MM.1S (cell line): ENCODE data around the gene FOXN3.

ENCODE experiments used
- EZH2 ChIP-seq: fragments of 300-600 bp; sonication (generic); optimal IDR thresholded peaks from 2 replicates; pipeline ENCODE3; 2017; ENCODE audit warnings: low read depth, mild to moderate bottlenecking, antibody characterized with exemption, low read length, mixed read lengths
- EZH2phosphoT487 ChIP-seq: fragments of 300-600 bp; sonication (generic); IDR thresholded peaks from 2 replicates; pipeline ENCODE4 v1.6.1; 2018; ENCODE audit warnings: antibody characterized with exemption, low read length
- TF ChIP-seq, protein P1 (sequence below): fragments of 300-600 bp; sonication (generic); IDR thresholded peaks from 2 replicates; pipeline ENCODE4 v1.5.1; 2016; ENCODE audit warnings: antibody characterized with exemption, low read length, mixed read lengths

- TF ChIP-seq, protein P1, sequence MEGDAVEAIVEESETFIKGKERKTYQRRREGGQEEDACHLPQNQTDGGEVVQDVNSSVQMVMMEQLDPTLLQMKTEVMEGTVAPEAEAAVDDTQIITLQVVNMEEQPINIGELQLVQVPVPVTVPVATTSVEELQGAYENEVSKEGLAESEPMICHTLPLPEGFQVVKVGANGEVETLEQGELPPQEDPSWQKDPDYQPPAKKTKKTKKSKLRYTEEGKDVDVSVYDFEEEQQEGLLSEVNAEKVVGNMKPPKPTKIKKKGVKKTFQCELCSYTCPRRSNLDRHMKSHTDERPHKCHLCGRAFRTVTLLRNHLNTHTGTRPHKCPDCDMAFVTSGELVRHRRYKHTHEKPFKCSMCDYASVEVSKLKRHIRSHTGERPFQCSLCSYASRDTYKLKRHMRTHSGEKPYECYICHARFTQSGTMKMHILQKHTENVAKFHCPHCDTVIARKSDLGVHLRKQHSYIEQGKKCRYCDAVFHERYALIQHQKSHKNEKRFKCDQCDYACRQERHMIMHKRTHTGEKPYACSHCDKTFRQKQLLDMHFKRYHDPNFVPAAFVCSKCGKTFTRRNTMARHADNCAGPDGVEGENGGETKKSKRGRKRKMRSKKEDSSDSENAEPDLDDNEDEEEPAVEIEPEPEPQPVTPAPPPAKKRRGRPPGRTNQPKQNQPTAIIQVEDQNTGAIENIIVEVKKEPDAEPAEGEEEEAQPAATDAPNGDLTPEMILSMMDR = no peak
- TF ChIP-seq EZH2 (no peak), EZH2phosphoT487 (no peak)
Observed at GRCh38 chr14:89267163-89267562, 149.9 kb downstream of the FOXN3 start.
